G401.6 (cell line): ENCODE data around the gene UBN2.
A peak's percentile ranks its signal among the peaks of the same experiment; 100 is the strongest.
"Not testable (repeated sequence)": the region's sequence is repeated elsewhere in the genome, so short reads cannot be mapped to it uniquely, and the experiment has no call there.

ENCODE experiments used
- FAIRE-seq: peaks from 2 replicates; lab custom pipeline; 2012; peaks lifted over from hg19 to GRCh38; lab: Jason Lieb, UNC

UBN2 gene

DNA sequence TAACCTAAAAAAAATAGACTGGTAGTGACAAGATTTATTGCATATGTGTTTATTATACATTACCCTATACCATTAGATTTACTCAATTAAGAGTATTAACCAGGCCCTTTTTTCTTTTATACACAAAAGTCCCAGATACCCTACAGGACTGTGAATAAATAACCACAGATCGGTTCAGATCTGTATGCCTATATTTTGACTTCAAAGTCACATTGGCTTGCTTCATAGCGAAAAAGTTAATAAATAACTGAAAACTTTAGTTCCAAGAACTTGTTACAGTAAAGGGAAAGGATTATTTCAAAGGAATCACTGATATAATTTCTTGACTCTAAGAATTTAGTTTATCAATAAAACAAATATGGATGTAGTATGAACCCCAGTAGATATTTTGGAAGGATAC, 68.3 kb downstream of the UBN2 start:
- FAIRE-seq, result no peak

DNA sequence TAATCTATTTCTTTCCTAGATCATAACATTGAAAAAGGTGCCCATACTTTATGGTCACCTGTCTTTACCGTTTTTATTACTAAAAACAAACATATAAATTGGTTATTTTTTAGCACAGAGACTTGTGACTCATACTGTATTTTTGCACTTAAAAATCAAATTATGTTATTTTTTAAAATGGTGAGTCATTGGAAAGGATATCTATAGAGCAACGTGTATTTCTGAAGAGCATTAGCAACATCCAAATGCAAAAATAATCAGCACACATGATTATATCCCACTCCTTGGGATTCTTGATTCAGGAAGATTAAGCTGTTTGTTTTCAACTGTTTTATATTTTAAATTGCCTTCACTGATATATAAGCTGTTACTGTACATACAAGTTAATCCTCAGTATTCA, 69.4 kb downstream of the UBN2 start:
- FAIRE-seq, result no peak

DNA sequence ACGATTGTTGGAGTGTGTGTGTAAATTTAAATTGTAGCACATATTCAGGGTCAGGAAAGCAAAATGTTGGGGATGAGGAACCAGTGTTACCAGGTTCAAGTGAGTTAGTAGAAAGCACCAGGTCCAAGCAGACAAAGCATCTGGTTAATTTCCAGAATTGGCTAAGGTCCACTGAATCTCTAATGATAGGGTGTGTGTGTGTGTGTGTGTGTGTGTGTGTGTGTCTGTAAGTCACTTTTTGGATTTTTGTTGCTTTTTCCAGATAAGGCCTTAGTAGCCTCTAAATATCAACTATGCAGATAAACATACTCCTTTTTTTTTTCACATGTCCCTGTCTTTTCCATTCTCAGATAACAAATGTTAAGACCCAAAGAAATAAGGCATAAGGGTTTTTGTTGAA, 73.5 kb downstream of the UBN2 start:
- FAIRE-seq, result no peak

DNA sequence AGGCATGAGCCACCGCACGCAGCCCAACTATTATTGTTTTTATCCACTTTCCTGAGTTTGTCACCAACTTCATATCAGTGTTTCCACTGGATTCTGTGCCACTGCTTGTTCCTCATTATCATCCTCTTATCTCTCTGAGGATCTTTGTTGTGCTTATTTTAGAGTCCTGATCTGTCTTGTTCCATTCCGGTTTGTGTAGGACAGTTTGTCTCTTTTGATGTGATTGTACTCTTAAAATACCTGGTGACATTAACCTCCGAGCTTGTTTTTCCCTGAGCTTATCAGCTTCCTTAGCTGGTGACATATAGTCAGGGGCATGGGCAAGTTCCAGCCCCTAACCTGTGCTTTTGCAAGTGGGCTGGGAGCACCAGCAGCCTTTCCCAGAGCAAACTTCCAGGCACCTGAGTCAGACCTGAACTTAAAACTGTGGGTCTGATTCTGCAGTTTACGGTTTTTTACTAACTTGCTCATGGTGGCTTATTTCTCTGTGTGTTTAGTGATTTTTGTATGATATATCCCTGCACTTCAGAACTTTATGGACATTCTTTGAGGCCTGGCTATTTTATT, 87.0 kb downstream of the UBN2 start:
- FAIRE-seq, result no peak

DNA sequence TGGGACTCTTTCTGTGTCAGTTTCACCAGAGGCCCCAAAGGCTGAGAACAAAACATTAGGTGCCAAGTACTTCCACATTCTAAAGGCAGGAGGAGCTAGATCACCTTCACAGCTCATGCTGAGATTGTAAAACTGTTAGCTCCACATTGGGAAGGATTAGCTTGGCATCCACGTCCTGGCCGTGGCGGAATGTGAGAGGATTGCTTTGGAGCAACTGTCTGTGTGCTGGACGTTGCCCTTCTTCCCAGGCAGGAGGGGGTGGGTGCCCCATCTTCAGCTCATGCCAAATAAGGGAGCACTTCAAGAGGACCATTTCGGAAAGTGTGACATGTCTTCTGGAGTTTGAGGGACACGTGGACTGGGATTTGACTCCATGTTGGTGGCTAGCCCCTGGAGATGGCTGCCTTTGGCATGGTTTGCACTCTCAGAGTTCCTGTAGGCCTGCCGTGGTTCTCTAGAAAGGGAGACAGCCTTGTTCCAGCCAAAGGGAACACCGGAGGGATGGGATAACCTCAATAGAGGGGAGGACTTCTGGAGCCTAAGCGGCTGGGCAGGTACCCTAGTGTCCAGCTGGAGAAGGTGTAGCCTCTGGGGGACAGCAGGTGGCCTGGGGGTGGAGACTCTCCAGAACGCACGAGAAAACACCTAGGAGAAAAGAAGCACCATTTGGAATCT, 90.2 kb downstream of the UBN2 start:
- no peak for FAIRE-seq

DNA sequence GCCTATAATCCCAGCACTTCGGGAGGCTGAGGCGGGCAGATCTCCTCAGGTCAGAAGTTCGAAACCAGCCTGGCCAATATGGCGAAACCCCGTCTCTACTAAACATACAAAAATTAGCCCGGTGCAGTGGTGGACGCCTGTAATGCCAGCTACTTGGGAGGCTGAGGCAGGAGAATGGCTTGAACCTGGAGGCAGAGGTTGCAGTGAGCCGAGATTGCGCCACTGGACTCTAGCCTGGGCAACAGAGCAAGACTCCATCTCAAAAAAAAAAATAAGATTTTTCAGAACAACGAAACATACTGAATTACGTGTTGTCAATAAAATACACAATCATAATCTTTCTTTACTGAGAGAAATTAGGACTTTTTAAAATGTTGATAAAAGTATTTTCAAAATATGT, 93.7 kb downstream of the UBN2 start:
- peak; percentile 64 for FAIRE-seq

DNA sequence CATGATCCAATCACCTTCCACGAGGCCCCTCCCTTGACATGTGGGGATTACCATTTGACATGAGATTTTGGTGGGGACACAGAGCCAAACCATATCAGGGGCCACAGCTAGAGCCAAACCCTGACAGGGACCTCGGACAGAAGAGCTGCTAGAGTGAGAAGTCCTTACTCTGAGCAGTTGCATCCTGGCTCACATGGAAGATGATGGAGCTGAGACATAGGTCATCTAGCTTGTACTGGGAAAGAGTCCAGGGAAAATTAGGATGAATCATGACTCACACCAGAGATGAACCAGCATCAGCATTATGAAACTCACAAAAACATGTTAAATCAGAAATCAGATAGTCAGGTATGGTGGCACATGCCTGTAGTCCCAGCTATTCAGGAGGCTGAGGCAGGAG, 97.3 kb downstream of the UBN2 start:
- no peak for FAIRE-seq

DNA sequence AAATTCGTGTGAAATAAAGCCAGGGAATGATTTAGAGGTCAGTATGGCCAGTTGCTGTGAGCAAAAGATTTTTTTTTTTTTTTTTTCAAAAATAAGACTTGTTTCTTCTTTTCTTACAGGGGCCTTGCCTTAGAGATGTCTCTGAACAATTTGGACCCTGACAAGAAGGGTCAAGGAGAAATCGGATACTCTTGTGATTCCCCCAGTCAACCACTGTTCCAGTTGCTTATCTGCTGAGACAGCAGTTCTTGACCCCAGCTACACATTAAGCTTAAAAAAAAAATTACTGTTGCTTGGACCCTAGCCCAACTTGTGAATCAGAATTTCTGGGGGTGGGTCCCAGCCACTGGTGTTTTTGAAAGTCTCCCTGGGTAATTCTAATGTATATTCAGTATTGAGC, 98.1 kb downstream of the UBN2 start:
- no peak for FAIRE-seq

DNA sequence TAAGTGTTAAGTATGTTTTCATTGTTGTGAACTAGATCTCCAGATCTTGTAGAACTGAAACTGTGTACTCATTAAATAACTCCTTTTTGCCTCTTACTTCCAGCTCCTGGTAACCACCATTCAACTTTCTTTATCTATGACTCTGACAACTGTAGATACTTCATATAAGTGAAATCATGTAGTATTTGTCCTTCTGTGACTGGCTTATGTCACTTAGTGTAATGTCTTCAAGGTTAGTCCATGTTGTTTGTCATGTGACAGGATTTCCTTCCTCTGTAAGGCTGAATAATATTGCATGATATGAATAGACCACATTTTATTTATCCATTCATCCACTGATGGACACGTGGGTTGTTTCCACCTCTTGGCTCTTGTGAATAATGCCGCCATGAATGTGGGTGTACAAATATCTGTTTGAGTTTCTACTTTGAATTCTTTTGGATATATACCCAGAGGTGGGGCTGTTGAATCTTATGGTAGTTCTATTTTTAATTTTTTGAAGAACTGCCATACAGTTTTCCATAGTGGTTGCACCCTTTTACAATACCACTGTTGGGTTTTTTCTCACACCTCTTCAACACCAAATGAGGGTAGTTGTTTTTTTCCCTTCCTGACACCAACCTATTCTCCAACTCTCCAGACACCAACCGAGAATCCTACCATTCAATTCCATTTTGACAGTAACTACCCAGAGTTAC, 99.4 kb downstream of the UBN2 start:
- FAIRE-seq, result no peak

DNA sequence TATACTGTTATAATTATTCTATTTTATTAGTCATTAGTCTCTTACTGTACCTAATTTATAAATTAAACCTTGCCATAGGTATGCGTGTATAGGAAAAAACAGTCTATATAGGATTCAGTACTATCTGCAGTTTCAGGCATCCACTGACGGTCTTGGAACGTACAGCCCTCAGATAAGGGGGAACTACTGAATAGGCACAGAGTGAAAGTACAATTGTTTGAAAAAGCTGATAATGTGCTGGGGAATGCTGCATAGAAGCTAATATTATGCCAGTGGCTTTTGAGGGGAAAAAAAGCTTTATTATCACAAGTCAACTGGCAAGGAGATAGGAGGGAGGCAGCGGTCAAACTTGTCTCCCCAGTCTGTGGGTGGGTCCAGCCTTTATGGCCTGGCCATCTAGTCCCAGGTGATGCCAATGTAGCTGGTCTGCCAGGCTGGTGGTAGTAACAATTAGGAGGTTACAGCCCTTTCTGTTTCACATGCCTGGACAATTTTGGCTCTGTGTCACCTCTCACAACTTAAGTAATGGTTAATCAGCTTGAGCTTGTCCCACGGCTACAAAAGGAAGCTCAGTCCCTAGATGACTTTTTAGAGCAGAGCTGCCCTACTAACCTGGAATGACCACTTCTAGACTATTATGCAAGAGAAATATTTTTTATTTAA, 101.8 kb downstream of the UBN2 start:
- FAIRE-seq, result no peak

DNA sequence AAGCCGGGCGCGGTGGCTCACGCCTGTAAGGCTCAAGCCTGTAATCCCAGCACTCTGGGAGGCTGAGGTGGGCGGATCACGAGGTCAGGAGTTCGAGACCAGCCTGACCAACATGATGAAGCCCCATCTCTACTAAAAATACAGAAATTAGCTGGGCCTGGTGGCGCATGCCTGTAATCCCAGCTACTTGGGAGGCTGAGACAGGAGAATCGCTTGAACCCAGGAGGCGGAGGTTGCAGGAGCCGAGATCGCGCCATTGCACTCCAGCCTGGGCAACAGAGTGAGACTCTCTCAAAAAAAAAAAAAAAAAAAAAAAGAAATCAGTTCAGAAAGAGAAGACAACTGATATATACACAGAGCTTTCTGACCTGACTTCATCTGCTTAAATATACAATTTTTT, 102.4 kb downstream of the UBN2 start:
- not testable (repeated sequence) for FAIRE-seq

DNA sequence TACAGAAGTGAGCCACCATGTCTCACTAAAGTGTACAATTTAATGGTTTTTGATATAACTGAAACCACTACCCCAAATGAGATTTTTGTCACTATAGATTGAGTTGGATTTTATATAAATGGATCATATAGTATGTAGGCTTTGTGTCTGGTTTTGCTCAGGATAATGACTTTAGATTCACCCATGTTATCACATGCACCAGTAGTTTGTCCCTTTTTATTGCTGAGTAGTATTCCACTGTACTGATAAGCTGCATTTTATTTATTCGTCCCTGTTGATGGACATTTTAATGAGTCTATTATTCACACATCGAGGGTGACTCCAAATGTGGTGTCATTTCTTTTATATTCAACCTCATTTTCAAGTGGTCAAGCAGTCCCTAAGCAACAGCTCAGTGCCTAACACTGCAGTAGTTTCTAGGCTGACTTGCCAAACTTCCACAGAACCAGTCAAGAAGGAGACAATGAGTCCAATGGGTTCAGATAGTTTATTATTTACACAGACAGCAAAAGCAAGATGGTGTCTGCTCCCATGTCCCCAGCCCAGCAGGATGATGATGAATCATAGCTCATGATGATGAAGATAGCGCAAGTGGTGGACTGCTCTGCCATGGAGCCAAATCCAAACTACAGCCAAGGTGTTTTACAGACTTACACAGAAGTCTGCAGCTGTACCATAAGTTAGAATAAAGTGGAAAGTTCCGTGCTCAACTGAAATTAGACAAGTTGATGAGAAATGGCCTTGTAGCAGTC, 103.5 kb downstream of the UBN2 start:
- no peak for FAIRE-seq

DNA sequence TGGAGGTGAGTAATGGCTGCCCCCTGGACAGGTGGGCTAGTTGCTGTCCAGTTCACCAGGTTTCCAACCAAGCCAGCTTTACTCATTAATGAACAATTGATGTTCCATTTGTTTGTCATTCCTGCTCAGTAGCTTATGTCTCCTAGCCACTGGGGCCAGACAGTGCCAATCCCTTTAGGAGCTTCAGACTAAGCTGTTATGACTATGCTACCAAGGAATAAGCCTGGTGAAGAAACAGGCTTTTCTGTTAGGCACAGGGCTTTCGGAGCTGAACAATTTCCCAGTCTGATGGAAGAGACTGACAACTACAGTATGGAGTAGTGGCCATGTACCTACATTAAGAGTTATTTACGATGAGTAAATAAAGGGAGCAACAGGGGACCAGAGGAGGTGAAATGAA, 108.0 kb downstream of the UBN2 start:
- FAIRE-seq, result no peak

DNA sequence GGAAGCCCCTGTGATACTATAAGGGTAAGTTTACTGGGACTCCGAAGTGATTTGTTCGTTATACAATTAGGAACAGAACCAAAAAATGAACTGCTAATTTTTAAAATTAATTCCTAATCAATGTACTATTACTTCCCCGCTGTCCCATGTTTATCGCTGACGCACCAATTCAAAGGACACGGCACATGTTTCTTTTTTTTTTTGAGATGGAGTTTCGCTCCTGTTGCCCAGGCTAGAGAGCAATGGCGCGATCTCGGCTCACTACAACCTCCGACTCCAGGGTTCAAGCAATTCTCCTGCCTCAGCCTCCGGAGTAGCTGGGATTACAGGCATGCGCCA, 108.6 kb downstream of the UBN2 start:
- FAIRE-seq, result no peak

DNA sequence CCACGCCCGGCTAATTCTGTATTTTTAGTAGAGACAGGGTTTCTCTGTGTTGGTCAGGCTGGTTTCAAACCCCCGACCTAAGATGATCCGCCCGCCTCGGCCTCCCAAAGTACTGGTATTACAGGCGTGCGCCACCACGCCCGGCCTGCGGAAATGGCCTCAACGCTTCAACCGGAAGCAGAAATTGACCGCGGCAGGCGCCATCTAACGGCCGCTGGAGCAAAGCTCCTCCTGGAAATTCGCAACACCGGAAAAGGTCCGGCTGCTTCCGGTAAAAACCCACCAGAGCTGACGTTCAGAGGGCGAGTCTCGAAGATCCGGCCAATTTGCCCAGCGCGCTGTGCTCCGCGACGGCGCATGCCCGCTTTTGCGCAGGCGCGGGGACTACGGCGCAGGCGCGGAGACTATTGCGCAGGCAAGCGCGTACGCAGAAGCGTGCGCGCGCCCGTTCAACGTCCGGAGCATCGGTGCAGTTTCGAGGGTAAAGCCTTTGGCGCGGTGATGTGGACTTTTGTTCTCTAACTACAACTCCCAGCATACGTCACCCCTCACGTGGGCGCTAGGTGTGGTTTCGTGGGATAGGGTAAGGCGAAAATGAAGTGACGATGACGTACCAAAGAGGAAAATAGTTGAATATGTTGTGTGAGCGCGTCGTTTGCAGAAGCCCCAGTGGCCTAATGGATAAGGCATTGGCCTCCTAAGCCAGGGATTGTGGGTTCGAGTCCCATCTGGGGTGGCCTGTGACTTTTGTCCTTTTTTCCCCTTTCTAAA, 109.2 kb downstream of the UBN2 start:
- FAIRE-seq, result peak; percentile 97

DNA sequence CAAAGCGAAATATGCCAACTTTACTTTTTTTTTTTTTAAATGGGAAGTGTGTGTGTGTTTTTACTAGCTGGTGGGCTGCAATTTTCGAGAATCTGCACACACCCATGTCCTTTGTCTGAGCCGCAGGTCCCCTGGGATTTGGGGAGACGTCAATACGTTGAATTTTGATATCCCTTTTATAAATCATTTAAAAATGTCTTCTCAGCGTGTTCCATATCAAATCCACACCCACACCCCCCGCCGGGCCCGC, 109.7 kb downstream of the UBN2 start:
- FAIRE-seq, result no peak

DNA sequence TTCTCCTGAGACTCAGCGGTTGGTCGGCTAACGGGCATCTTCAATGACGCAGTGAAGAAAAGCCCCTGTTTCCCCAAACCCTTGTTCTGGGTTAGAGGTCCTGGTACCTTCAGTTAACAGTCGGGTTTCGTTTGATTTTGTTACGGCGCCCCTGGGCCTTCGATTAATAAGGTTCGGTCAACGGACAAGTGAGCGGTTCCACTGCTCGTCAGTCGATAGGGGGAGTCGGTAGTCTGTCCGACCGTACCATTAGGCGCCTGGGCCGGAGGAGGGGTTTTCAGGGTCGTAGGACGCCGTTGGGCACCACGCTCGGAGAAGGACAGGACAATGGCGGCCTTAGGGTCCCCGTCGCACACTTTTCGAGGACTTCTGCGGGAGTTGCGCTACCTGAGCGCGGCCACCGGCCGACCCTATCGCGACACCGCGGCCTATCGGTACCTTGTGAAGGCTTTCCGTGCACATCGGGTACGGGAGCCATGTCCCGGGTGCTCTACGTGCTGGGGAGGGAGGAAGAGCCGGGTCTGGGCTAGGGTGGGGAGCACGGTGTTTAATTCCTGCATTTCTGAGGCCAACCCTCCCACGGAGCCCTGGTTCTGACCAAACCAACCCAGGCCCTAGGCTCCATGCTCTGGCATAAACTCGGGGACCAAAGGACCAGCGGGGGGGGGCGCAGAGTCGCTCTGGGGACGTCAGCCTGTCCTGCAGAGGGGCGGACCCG, 110.2 kb downstream of the UBN2 start, which contains the start of gene FMC1:
TSS of gene FMC1 (plus strand) at position 280 of the 718 bp plus-strand sequence. CDS start at position 328, 48 bp downstream.
- peak; percentile 91 for FAIRE-seq

DNA sequence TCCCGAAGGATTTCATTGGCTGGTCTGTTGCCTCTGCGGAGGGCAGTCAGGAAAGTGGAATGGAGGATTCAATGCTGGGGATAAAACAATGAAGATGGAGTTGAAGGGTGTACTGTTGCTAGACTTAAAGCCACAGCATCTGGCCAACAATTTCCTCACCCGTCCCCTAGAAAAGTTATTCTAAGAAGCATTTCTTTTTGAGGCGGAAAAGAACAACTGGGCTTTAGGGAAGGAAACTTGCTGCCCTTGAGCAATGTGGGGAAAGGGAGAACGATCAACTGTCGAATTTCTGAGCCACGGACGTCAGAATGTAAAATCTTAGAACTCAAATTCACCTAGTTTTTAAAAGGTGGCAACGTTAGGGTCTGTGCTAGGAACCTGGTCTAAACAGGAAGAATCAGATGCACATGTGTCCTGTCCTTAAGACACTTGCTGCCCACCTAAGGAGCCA, 110.8 kb downstream of the UBN2 start:
- FAIRE-seq, result no peak

DNA sequence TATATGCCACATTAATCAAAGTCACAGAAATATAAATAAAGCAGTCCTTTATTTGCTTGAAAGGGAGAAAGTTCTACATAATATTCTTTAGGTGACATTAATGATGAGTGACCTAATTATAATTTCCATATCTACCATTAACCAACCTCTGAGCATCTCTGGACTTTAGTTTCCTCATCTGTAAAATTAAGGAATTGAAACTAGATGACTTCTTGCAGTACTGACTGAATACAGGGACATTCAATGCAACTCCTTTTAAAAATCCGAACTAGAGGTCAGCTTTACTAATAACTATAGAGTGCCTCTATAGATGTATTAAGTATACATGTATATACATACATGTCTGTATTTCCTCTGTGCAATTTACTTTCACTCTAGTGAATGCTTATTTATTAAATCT, 114.0 kb downstream of the UBN2 start:
- FAIRE-seq, result no peak

DNA sequence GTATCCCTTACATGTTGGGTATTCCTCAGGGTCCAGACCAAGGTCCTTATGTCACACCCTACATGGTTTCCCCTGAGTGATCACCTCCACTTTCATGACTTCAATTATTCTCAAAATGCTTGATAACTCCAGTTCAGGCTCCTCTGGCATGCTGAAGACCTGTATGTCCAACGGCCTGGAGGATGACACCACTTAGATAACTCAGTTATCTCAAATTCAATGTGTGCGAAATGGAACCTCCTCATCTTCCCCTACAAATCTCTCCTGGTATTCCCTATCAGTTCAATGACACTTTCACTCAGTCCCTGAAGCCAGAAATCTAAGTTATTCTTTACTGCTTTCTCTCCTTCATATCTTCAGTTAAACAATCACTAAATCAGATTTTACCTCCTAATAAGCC, 120.0 kb downstream of the UBN2 start:
- FAIRE-seq, result no peak

DNA sequence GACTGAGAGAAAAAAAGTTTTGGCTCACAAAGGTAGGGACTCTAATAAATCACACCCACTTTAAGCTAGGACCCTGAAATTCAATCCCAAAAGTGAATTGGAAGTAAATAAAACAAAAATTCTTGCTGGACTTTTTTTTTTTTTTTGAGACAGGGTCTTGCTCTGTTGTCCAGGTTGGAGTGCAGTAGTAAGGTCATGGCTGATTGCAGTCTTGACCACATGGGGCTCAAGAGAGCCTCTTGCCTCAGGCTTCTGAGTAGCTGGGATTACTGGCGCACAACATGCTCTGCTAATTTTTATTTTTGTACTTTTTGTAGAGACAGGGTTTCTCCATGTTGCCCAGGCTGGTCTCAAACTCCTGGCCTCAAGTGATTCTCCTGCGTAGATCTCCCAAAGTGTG, 123.7 kb downstream of the UBN2 start:
- no peak for FAIRE-seq
